Calu3 (cell line): ENCODE results near the gene ARHGAP26. TPM values are rescaled to one million over a fixed set of nuclear protein-coding genes. Genes with fewer than 3 reads are reported as not detected.
"Not testable (repeated sequence)": the region's sequence is repeated elsewhere in the genome, so short reads cannot be mapped to it uniquely, and the experiment has no call there.

ENCODE experiments used
- BruUV-seq: library from RNA; stranded (reverse); fragments of 400-500 nt; replicated peaks from 2 replicates; lab custom pipeline; 2021; lab: Mats Ljungman, UMichigan
- CTCF ChIA-PET: fragments of 300-600 bp; sonication (Branson Sonifier 250); formaldehyde crosslinking; loops from one replicate; lab custom pipeline; 2022; ENCODE audit warnings: antibody characterized with exemption; lab: Charles Lee
- DNase-seq: peaks from one replicate; pipeline ENCODE4 v3.0.0; 2022
- H3K27ac Mint-ChIP-seq: one replicate; pipeline ENCODE4 v1.8.0; 2022; ENCODE audit warnings: mixed read lengths; ENCODE audit not compliant: unreplicated experiment
- H3K27me3 Mint-ChIP-seq: one replicate; pipeline ENCODE4 v1.8.0; 2022; ENCODE audit warnings: mixed read lengths; ENCODE audit not compliant: unreplicated experiment
- H3K36me3 Mint-ChIP-seq: one replicate; pipeline ENCODE4 v1.8.0; 2022; ENCODE audit warnings: mild to moderate bottlenecking, moderate library complexity, mixed read lengths; ENCODE audit not compliant: insufficient read depth, unreplicated experiment
- H3K4me1 Mint-ChIP-seq: one replicate; pipeline ENCODE4 v1.8.0; 2022; ENCODE audit warnings: mild to moderate bottlenecking, low read depth, mixed read lengths; ENCODE audit not compliant: unreplicated experiment
- H3K4me3 Mint-ChIP-seq: one replicate; pipeline ENCODE4 v1.8.0; 2022; ENCODE audit warnings: mild to moderate bottlenecking, low read depth, moderate library complexity, mixed read lengths; ENCODE audit not compliant: unreplicated experiment
- H3K9me3 Mint-ChIP-seq: one replicate; pipeline ENCODE4 v1.8.0; 2022; ENCODE audit warnings: low read depth, mixed read lengths; ENCODE audit not compliant: unreplicated experiment
- intact Hi-C: fragments of 100-400 bp; cut with micrococcal nuclease; formaldehyde crosslinking; loops from one replicate; pipeline ENCODE4 v1.10.0; 2022; ENCODE audit not compliant: unreplicated experiment
- total RNA-seq: library from RNA; stranded (reverse); gene quantifications from 2 replicates; pipeline ENCODE4 v1.2.3, GENCODE V29; 2022
- TF ChIP-seq, protein P1 (sequence below): fragments of 200-600 bp; IDR thresholded peaks from one replicate; pipeline ENCODE4 v1.8.0; 2022; ENCODE audit warnings: antibody characterized with exemption; ENCODE audit not compliant: unreplicated experiment

Gene ARHGAP26
- total RNA-seq, 1 experiment from 2014 or later = 118 TPM

DNA sequence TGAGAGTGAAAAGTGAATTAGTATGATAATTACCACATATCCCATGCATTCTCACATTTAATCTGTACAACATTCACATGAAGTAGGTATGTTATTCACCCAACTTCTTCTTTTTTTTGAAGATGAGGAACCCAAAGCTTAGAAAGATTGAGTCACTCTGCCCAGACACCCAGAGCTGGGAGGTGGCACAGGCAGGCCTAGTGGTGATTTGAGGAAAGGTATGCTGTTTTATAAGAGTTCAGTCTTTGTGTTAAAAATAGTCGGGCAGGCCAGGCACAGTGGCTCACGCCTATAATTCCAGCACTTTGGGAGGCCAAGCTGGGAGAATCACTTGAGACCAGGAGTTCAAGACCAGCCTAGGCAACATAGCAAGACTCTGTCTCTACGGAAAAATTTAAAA, 348.0 kb downstream of the ARHGAP26 start:
- Mint-ChIP-seq H3K4me1 (no peaks in the 10 kb centered on the region), H3K9me3 (no peaks in the 10 kb centered on the region), H3K36me3 (no peaks in the 10 kb centered on the region), H3K27ac (no peak overlapping the region), H3K27me3 (no peaks in the 10 kb centered on the region), H3K4me3 (no peak overlapping the region)
- no TSS peak for BruUV-seq
- CTCF ChIA-PET = no interaction called here
- intact Hi-C loops = no loop called here
- no peak for DNase-seq
- TF ChIP-seq, protein P1, sequence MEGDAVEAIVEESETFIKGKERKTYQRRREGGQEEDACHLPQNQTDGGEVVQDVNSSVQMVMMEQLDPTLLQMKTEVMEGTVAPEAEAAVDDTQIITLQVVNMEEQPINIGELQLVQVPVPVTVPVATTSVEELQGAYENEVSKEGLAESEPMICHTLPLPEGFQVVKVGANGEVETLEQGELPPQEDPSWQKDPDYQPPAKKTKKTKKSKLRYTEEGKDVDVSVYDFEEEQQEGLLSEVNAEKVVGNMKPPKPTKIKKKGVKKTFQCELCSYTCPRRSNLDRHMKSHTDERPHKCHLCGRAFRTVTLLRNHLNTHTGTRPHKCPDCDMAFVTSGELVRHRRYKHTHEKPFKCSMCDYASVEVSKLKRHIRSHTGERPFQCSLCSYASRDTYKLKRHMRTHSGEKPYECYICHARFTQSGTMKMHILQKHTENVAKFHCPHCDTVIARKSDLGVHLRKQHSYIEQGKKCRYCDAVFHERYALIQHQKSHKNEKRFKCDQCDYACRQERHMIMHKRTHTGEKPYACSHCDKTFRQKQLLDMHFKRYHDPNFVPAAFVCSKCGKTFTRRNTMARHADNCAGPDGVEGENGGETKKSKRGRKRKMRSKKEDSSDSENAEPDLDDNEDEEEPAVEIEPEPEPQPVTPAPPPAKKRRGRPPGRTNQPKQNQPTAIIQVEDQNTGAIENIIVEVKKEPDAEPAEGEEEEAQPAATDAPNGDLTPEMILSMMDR = no peak

GRCh38 chr5:143118818-143119217, 348.6 kb downstream of the ARHGAP26 start:
- H3K4me1 Mint-ChIP-seq, DNase-seq, H3K9me3 Mint-ChIP-seq, H3K36me3 Mint-ChIP-seq, CTCF ChIA-PET, H3K27ac Mint-ChIP-seq, intact Hi-C loops, H3K4me3 Mint-ChIP-seq, BruUV-seq, H3K27me3 Mint-ChIP-seq: not testable (repeated sequence)

DNA sequence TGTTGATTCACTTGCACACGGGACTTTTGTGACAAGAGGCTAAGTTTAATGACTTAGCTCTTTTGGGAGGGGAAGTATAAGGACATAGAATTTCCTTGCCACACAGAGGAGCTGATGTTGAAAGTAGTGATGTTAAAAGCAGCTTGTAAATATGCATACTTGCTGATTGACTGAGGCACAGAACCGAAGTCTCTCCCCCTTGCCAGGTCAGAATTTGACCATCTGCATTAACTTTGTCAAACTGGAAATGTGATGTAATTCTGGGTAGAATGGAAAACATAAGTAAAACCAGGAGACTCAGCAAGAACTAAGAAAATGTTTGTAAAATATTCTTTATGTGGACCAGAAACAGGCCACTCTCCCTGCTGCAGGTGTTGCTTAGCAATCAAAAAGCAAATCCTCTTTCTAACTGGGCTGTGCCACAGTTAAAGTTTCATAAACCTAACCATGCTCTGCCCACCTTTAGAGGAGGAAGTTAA, 349.2 kb downstream of the ARHGAP26 start:
- H3K36me3 Mint-ChIP-seq = no peaks in the 10 kb centered on the region
- CTCF ChIA-PET = no interaction called here
- DNase-seq = no peak

DNA sequence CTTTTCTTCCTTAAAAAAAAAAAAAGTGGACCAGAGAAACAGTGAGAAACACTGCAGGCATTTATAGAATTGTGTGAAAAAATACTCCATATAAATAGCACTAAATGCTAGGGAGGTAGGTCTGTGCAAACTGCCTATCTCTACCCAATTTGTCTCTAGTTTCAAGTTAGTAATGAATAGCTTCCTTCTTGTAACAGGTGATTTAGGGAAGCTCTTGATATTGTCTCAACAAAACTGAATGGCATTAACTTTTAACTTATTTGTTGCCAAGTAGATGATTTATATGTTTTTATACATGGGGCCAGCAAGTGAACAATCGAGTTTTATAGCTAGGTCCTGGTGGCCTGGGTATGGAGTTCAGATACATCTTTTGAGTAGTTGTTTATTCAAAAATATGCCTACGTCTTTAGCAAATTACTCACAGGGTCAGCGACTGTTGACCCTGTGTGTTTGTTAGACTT, 349.7 kb downstream of the ARHGAP26 start:
- intact Hi-C loops = no loop called here
- Mint-ChIP-seq H3K27me3 (no peaks in the 10 kb centered on the region), H3K4me3 (no peak overlapping the region), H3K4me1 (no peaks in the 10 kb centered on the region), H3K9me3 (no peaks in the 10 kb centered on the region), H3K27ac (no peak overlapping the region), H3K36me3 (no peaks in the 10 kb centered on the region)
- TF ChIP-seq, protein P1 = no peak
- no peak for DNase-seq
- CTCF ChIA-PET = no interaction called here
- no TSS peak for BruUV-seq

More for the DNA sequence above, 349.2 kb downstream of the ARHGAP26 start:
- Mint-ChIP-seq H3K27ac (no peak overlapping the region), H3K9me3 (no peaks in the 10 kb centered on the region), H3K4me1 (no peaks in the 10 kb centered on the region), H3K27me3 (no peaks in the 10 kb centered on the region), H3K4me3 (no peak overlapping the region)
- BruUV-seq = no TSS peak
- TF ChIP-seq, protein P1 = no peak
- intact Hi-C loops = no loop called here

DNA sequence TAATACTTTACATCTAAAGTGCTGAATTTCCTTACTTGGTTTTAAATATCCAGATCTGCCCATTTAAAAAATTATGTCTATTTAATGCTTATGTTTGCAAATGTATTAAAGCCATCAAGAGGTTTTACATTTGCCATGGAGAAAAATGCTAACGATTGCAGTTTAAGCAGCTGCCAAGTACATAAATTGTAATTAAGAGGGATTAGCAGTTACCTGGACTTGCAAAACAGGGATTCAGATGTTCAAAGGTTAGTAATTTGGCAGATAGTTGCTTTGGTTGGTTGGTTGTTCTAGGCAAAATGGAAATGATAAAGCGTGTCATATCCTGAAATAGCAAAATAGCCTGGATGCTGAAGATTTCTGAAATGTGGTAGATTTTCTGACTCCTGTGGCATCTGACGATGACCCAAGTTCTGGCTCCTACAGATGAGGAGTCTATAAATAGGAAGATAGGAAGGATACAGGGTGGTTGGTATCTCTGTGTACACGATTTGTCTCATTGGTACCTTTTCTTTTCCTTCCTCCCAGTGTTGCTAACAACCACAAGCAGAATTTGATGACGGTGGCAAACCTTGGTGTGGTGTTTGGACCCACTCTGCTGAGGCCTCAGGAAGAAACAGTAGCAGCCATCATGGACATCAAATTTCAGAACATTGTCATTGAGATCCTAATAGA, 350.4 kb downstream of the ARHGAP26 start:
- CTCF ChIA-PET = no interaction called here
- no peaks in the 10 kb centered on the region for H3K36me3 Mint-ChIP-seq
- no peaks in the 10 kb centered on the region for H3K4me1 Mint-ChIP-seq
- intact Hi-C loops = no loop called here
- H3K27me3 Mint-ChIP-seq = no peaks in the 10 kb centered on the region
- no peaks in the 10 kb centered on the region for H3K9me3 Mint-ChIP-seq
- TF ChIP-seq, protein P1 = no peak
- DNase-seq = no peak
- H3K4me3 Mint-ChIP-seq = no peak overlapping the region
- no peak overlapping the region for H3K27ac Mint-ChIP-seq
- BruUV-seq = no TSS peak
